Ovary (tissue), 9 donors: ENCODE data around the gene IQGAP1. TPM values are rescaled to one million over a fixed set of nuclear protein-coding genes. Genes with fewer than 3 reads are reported as not detected.

ENCODE experiments used
- DNase-seq, 5 donors: peaks; one replicate each; pipeline ENCODE4 v3.0.0-alpha.2; 2019 to 2020
- H3K27ac ChIP-seq, 2 donors: fragments of 200-600 bp; one replicate each; pipeline versions ENCODE4 v1.5.1 to v1.8.0; 2019 to 2022
- H3K27me3 ChIP-seq: fragments of 200-600 bp; one replicate; pipeline ENCODE4 v1.8.0; 2022
- H3K36me3 ChIP-seq: fragments of 200-600 bp; sonication (generic); one replicate; pipeline ENCODE4 v1.5.1; 2019
- H3K4me1 ChIP-seq: one replicate; pipeline ENCODE4 v1.8.1; 2013; ENCODE audit warnings: mild to moderate bottlenecking, moderate library complexity; ENCODE audit not compliant: insufficient read depth
- H3K4me3 ChIP-seq: fragments of 200-600 bp; sonication (generic); one replicate; pipeline ENCODE4 v1.5.1; 2017
- H3K9me3 ChIP-seq, 2 donors: fragments of 200-600 bp in 1 of 2; sonication (generic) in 1 of 2; one replicate each; pipeline versions ENCODE4 v1.5.1 to v1.8.1; 2013 to 2019; ENCODE audit warnings: mild to moderate bottlenecking in 1 of 2, moderate library complexity in 1 of 2
- EP300 ChIP-seq: sonication (generic); formaldehyde crosslinking; IDR thresholded peaks from one replicate; pipeline ENCODE4 v1.6.1; 2017; ENCODE audit warnings: antibody characterized with exemption
- POLR2A ChIP-seq: fragments of 450-650 bp; IDR thresholded peaks from one replicate; pipeline ENCODE4 v1.6.1; 2017; ENCODE audit warnings: antibody characterized with exemption, mild to moderate bottlenecking, moderate library complexity
- WGBS, 3 donors: extraction: QIAGEN DNeasy Blood & Tissue Kit in 1 of 3; methylation state at CpG; one replicate each; pipeline versions ENCODE4 v1.1.5 to v1.1.7; 2013 to 2017; 5-methylcytosine and 5-hydroxymethylcytosine counted together
- intact Hi-C, 4 donors: fragments of 100-400 bp; cut with DNase I; formaldehyde crosslinking; loops; one replicate each; pipeline versions ENCODE4 v1.11.0 to v1.15.1; 2022 to 2023
- polyA plus RNA-seq, 2 donors: library from polyadenylated mRNA; stranded (reverse); fragments of 200-250 nt in 1 of 2; fragments of 350-450 nt in 1 of 2; fragmentation: Illumina TruSeq in 1 of 2; extraction: RNeasy Lipid Tissue Mini Kit (QIAGEN cat#74804) in 1 of 2; gene quantifications; one replicate each; pipeline ENCODE4 v1.2.3, GENCODE V29; 2013 to 2014
- total RNA-seq, 7 donors: library from RNA; depleted of rRNA in 2 of 7; stranded (reverse); fragments of >200 nt in 2 of 7; fragmentation: NEBNext Ultra II Directional in 3 of 7; extraction: Animal tissue kit (Norgen Biotek cat#: 25700) in 3 of 7; gene quantifications; one replicate each; pipeline versions ENCODE4 v1.1.0 to v1.2.4, GENCODE V29; 2016 to 2023
- TF ChIP-seq, protein P1 (sequence below), 3 donors: fragments of 450-650 bp in 2 of 3; fragments of 200-600 bp in 1 of 3; IDR thresholded peaks; one replicate each; pipeline versions ENCODE4 v1.5.1 to v1.8.0; 2016 to 2022; ENCODE audit warnings: antibody characterized with exemption in 3 of 3, mild to moderate bottlenecking in 1 of 3
- donor health status: DM: no; HTN: no; CAD: no; lungs with moderate emphysema.
- donor health status: DM: no; HTN: no; CAD: no.
- donor health status: Bipolar disorder and iron deficiency.
- donor health status: DM: yes; HTN: yes; CAD: no.
- donor health status: DM: no; HTN: no; CAD: no.
- donor health status: DM: yes; HTN: yes; CAD: no.

Gene IQGAP1
- total and polyA plus RNA-seq, 9 donors: 68.1 to 173 (median 108) TPM

DNA sequence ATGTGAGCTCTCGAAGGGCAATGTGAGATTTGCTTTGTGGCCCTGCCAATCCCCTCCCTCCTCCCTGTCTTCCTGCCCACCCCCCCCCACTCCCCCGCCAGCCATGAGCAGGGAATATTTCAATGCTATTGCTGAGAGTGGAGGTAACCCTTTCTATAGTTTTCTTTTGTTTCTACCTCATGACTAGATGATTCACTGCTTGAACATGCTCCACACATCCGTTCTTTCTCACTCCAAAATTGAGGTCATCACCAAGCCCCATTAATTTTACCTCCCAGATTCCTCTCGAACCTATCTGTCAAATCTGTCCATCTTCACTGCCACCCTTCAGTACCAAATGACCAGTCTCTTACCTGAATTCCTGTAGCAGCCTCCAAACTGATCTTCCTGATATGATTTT is 23.8 kb upstream of the IQGAP1 start:
- no peak for DNase-seq
- Histone ChIP-seq H3K9me3 (no peaks in the 10 kb centered on the region), H3K27me3 (no peaks in the 10 kb centered on the region), H3K36me3 (no peaks in the 10 kb centered on the region), H3K27ac (no peak overlapping the region), H3K4me3 (no peak overlapping the region), H3K4me1 (peaks cover 6% of the 10 kb centered on the region)
- TF ChIP-seq, protein P1, sequence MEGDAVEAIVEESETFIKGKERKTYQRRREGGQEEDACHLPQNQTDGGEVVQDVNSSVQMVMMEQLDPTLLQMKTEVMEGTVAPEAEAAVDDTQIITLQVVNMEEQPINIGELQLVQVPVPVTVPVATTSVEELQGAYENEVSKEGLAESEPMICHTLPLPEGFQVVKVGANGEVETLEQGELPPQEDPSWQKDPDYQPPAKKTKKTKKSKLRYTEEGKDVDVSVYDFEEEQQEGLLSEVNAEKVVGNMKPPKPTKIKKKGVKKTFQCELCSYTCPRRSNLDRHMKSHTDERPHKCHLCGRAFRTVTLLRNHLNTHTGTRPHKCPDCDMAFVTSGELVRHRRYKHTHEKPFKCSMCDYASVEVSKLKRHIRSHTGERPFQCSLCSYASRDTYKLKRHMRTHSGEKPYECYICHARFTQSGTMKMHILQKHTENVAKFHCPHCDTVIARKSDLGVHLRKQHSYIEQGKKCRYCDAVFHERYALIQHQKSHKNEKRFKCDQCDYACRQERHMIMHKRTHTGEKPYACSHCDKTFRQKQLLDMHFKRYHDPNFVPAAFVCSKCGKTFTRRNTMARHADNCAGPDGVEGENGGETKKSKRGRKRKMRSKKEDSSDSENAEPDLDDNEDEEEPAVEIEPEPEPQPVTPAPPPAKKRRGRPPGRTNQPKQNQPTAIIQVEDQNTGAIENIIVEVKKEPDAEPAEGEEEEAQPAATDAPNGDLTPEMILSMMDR (IDR thresholded peaks at IDR 0.05): no peak
- no peak for TF ChIP-seq EP300
- no peak for TF ChIP-seq POLR2A
- WGBS, 3 donors: 63 to 71% (median 67%) methylated on average over 4 of the region's 4 CpGs
- intact Hi-C loops: no loop called here

DNA sequence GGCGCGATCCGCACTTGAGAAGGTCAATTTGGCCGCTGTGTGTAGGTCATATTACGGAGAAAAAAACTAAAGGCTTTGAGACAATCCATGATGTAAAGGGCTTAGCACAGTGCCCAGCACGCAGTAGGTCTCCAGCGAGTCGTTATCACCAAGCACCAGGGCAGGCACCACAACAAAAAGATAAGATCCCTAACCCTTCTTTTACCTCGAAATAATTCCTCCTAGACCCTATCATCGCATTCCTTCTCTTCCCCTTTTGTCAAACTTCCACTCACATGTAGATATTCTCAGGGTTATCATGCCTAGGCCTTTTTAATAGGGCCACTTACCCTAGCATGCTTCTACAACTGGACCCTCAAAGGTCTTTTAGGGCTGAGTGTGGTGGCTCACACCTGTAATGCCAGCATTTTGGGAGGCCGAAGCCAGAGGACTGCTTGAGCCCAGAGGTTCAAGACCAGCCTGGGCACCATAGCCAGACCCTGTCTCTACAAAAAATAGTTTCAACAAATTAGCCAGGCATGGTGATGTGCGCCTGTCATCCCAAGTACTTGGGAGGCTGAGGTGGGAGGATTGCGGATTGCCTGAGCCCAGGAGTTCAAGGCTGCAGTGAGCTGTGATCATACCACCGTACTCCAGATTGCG is 22.5 kb upstream of the IQGAP1 start:
- H3K4me1 ChIP-seq: peaks cover 6% of the 10 kb centered on the region

DNA sequence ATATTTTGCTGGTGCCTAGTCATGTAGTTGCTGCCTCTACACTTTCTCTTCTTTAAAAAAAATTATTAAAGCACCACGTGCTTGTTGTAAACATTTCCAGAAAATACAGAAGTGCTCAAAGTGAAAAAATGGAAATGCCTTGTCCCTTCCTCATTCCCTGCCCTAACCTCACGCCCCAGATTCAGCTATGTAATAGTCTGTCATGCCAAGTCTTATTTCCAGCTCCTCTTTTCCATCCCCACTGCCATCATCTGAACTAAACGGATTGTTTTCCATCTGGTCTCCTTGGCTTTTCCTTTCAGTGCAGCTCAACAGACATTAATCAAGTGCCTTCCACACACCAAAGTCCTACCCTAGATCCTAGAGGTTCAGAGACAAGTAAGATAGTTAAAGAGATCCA is 20.5 kb upstream of the IQGAP1 start:
- Histone ChIP-seq H3K36me3 (no peaks in the 10 kb centered on the region), H3K27ac (peak overlapping the region in 1 of 2 donors; percentile 0), H3K9me3 (no peaks in the 10 kb centered on the region), H3K4me3 (no peak overlapping the region), H3K4me1 (peaks cover 6% of the 10 kb centered on the region), H3K27me3 (no peaks in the 10 kb centered on the region)
- intact Hi-C loops: no loop called here
- no peak for TF ChIP-seq EP300
- 7 to 11% (median 9%) methylated on average over 3 of the region's 3 CpGs for WGBS, 3 donors
- no peak for DNase-seq

More for the DNA sequence above, 22.5 kb upstream of the IQGAP1 start:
- intact Hi-C loops: no loop called here
- H3K27me3 ChIP-seq: no peaks in the 10 kb centered on the region
- no peak overlapping the region for H3K4me3 ChIP-seq
- H3K9me3 ChIP-seq: no peaks in the 10 kb centered on the region
- no peaks in the 10 kb centered on the region for H3K36me3 ChIP-seq
- TF ChIP-seq, protein P1 (IDR thresholded peaks at IDR 0.05): no peak
- TF ChIP-seq EP300: no peak
- WGBS, 3 donors: 89 to 96% (median 91%) methylated on average over 15 of the region's 15 CpGs
- no peak for DNase-seq
- no peak overlapping the region for H3K27ac ChIP-seq

DNA sequence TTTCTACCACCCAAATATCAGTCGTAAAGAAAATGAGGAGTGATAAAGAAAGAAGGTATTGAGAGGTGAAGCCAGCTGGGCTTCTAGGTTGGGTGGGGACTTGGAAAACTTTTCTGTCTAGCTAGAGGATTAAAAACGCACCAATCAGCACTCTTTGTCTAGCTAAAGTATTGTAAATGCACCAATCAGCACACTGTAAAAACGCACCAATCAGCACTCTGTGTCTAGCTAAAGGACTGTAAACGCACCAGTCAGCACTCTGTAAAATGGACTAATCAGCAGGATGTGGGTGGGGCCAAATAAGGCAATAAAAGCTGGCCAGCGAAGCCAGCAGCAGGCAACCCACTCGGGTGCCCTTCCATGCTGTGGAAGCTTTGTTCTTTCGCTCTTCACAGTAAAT is 13.0 kb upstream of the IQGAP1 start:
- DNase-seq: no peak
- Histone ChIP-seq H3K4me1 (no peaks in the 10 kb centered on the region), H3K36me3 (no peaks in the 10 kb centered on the region), H3K27me3 (no peaks in the 10 kb centered on the region), H3K4me3 (no peak overlapping the region), H3K9me3 (no peaks in the 10 kb centered on the region), H3K27ac (no peak overlapping the region)
- TF ChIP-seq EP300: no peak
- no peak for TF ChIP-seq POLR2A
- TF ChIP-seq, protein P1 (IDR thresholded peaks at IDR 0.05): no peak
- intact Hi-C loops: no loop called here
- 96 to 97% (median 97%) methylated on average over 7 of the region's 7 CpGs for WGBS, 3 donors

DNA sequence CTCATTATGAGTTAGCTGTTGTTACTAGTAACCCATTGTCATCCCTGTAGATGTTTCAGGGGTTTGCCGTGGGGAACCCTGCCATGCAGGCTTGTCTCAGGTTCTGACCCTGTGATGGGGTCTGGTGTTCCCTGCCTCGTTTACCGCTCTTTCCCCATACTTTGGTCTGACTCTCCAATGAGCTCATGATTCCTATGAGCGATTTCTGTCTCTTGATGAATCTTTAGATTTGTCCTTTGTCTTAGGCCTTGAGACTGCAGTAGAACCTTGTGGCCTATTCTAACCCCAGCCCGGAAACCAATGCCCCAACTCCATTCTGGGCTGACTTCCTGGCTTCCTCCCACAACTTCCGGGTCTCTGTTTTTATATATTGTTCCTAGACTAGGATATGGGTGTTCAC is 11.3 kb upstream of the IQGAP1 start:
- Histone ChIP-seq H3K27ac (no peak overlapping the region), H3K27me3 (no peaks in the 10 kb centered on the region), H3K9me3 (peaks cover 0 to 5% of the 10 kb centered on the region in 2 donors), H3K4me3 (no peak overlapping the region), H3K4me1 (no peaks in the 10 kb centered on the region), H3K36me3 (no peaks in the 10 kb centered on the region)
- TF ChIP-seq, protein P1 (IDR thresholded peaks at IDR 0.05): no peak
- TF ChIP-seq POLR2A (no peak), EP300 (no peak)
- no peak for DNase-seq
- WGBS, 3 donors: 74 to 87% (median 80%) methylated on average over 6 of the region's 6 CpGs
- intact Hi-C loops: no loop called here
